Measurements from ENCODE around the gene TPCN1. TPM values are rescaled to one million over a fixed set of nuclear protein-coding genes. Genes with fewer than 3 reads are reported as not detected.

TPCN1 gene
- polyA plus RNA-seq, 1 experiment = 10.9 TPM

DNA sequence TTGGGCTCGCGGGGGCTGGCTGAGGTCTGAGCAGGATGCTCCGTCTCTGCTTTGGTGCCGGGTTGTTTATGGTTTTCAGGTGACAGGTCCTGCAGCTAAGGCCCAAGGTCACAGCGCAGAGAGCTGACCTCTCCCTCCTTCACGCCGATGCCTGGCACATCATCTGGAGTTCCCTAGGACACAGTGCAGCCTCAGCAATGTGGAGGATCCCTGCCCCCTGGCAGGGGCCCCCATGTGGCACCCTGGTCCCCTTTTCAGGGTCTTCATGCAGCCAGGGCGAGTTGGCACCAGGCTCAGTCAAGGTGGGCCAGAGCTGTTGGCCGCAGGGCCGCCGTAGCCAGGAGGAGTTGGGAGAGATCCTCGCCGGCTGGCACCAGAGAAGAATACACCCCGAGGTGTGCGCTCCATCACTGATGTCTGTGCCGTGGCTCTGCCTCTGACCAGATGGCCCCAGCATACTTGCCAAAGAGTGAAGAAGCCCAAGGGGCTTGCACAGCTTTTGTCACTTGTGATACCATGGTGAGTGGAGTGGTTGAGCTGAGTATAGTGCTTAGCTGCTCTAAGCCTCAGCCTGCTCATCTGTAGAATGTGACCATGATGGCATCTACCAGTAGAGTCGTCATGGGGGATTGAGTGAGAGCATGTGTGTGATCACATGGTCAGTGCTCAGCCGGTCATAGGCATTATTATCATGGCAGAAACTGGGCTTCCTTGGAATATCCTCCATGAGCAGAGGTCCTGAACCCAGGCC lies 11.0 kb downstream of the TPCN1 start:
- TF ChIP-seq CTCF (IDR thresholded peaks at IDR 0.05; ENCODE audit: low read depth, low read length) = no peak
- CTCF ChIA-PET = no interaction called here
- H3K27ac ChIP-seq (ENCODE audit: low read depth, low read length) = no peak overlapping the region

GRCh38 chr12:113232840-113233585 lies 11.7 kb downstream of the TPCN1 start:
- POLR2A ChIA-PET = no interaction called here
- Histone ChIP-seq H3K9me3 (ENCODE audit: control insufficient read depth, insufficient read depth, low read length) (peaks cover 6% of the 10 kb centered on the region), H3K27me3 (ENCODE audit: control insufficient read depth, insufficient read depth, low read length) (no peaks in the 10 kb centered on the region), H3K4me3 (ENCODE audit: low read depth, low read length) (no peak overlapping the region), H3K27ac (ENCODE audit: low read depth, low read length) (no peak overlapping the region)
- TF ChIP-seq CTCF (IDR thresholded peaks at IDR 0.05; ENCODE audit: low read depth, low read length) = no peak
- CTCF ChIA-PET = interaction anchor here (1.0 kb wide), 1 partner anchor 193 kb away, joined by 3 read pairs; no protein-coding TSS in a partner anchor
- no peak for DNase-seq (ENCODE audit: low read depth, low spot score)

More for the DNA sequence above, 11.0 kb downstream of the TPCN1 start:
- Histone ChIP-seq H3K27me3 (ENCODE audit: control insufficient read depth, insufficient read depth, low read length) (no peaks in the 10 kb centered on the region), H3K9me3 (ENCODE audit: control insufficient read depth, insufficient read depth, low read length) (peaks cover 6% of the 10 kb centered on the region), H3K4me3 (ENCODE audit: low read depth, low read length) (no peak overlapping the region)
- no peak for DNase-seq (ENCODE audit: low read depth, low spot score)
- POLR2A ChIA-PET = interaction anchor here (0.6 kb wide), 2 partner anchors 9 to 23 kb away, joined by 3 to 6 read pairs; no protein-coding TSS in a partner anchor

DNA sequence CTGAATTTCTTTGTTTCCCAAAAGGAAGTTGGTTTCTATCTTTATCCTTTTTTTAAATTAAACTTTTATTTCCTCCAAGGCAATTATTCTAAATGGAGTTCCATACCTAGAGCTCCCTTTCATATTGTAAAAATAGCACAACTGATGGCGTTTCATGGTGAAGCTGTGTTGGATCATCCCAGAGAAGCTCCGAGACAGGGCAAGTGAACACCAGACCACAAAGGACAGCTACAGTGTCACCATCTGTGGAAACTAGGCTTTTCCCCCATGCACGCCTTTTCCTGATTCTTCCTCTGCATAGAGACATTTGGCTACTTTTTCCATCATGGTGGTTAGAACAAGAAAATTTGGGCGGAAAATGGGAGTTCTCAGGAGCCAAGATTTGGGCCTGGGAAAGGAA lies 12.7 kb downstream of the TPCN1 start:
- TF ChIP-seq CTCF (IDR thresholded peaks at IDR 0.05; ENCODE audit: low read depth, low read length) = no peak
- CTCF ChIA-PET = interaction anchor here (1.0 kb wide), 1 partner anchor 192 kb away, joined by 3 read pairs; no protein-coding TSS in a partner anchor

DNA sequence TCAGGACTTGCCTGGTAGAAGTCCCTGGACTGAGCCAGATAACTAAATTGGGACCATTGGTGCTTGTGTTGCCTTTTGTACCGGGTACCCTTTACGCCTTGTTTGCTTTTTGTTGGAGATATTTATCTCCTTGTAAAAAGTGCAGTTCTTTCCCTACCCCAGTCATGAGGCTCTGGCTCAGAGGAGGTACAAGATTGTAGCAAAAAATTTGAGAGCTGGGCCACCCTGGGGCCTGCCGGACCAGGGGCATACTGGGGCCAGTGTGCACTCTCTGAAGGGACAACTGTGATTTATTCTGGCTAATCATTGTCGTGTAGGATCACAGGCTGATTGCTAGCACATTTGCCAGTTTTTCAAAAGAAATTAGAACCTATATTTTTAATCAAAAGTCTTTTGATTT lies 13.2 kb downstream of the TPCN1 start:
- TF ChIP-seq CTCF (IDR thresholded peaks at IDR 0.05; ENCODE audit: low read depth, low read length) = no peak
- no peak overlapping the region for H3K4me3 ChIP-seq (ENCODE audit: low read depth, low read length)
- DNase-seq (ENCODE audit: low read depth, low spot score) = no peak
- H3K27me3 ChIP-seq (ENCODE audit: control insufficient read depth, insufficient read depth, low read length) = no peaks in the 10 kb centered on the region
- H3K9me3 ChIP-seq (ENCODE audit: control insufficient read depth, insufficient read depth, low read length) = peaks cover 6% of the 10 kb centered on the region
- no peak overlapping the region for H3K27ac ChIP-seq (ENCODE audit: low read depth, low read length)
- CTCF ChIA-PET = interaction anchor here (1.0 kb wide), 1 partner anchor 191 kb away, joined by 3 read pairs; no protein-coding TSS in a partner anchor
- POLR2A ChIA-PET = no interaction called here

More for the DNA sequence above, 12.7 kb downstream of the TPCN1 start:
- POLR2A ChIA-PET = no interaction called here
- DNase-seq (ENCODE audit: low read depth, low spot score) = no peak
- peaks cover 6% of the 10 kb centered on the region for H3K9me3 ChIP-seq (ENCODE audit: control insufficient read depth, insufficient read depth, low read length)
- H3K27me3 ChIP-seq (ENCODE audit: control insufficient read depth, insufficient read depth, low read length) = no peaks in the 10 kb centered on the region
- H3K4me3 ChIP-seq (ENCODE audit: low read depth, low read length) = no peak overlapping the region
- H3K27ac ChIP-seq (ENCODE audit: low read depth, low read length) = no peak overlapping the region

Measured in AG04450 (cell line).